ENCODE measurements around the gene MANSC1. TPM values are rescaled to one million over a fixed set of nuclear protein-coding genes. Genes with fewer than 3 reads are reported as not detected.

The MANSC1 gene
- total RNA-seq, 1 donor from 2014 or later: 6.2 TPM

DNA sequence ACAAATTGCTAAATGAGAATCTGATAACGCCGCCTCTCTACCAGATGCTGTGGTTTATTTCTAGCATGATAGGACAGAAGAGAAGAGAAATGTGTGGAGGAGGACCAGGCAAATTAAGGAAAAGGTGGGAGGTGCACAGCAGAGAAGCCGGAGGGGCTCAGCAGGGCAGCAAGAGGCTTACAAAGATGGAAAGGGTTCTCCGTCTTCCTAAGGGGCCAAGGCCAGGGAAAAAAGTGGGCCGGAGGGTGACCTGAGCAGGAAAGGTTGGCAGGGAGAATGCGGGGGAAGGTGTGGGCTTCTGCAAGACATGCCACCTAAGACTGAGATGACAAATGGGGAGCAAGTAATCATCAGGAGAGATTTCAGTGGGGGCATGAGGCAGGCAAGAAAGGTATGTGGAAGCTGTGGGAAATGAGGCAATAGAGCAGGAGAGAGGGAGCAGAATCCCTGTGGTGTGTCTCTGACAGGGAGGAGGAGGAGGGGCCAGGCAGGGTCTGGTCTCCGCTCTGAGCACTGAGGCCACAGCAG is 18.7 kb downstream of the MANSC1 start:
- Histone ChIP-seq H3K79me2 (ENCODE audit: low read depth) (no peaks in the 10 kb centered on the region), H4K20me1 (ENCODE audit: low read depth) (no peaks in the 10 kb centered on the region), H2AFZ (replicated peaks) (no peak overlapping the region), H3K9ac (no peak overlapping the region), H3K36me3 (no peaks in the 10 kb centered on the region), H3K27ac (no peak overlapping the region), H3K4me2 (peak overlapping the region; percentile 14), H3K9me3 (ENCODE audit: low read depth) (no peaks in the 10 kb centered on the region), H3K4me3 (no peak overlapping the region), H3K27me3 (no peaks in the 10 kb centered on the region), H3K4me1 (peaks cover 8% of the 10 kb centered on the region), H3F3A (ENCODE audit: low read depth) (no peaks in the 10 kb centered on the region)
- DNase-seq (ENCODE audit: low spot score): peak; percentile 59
- Mint-ChIP-seq H3K36me3 (no peaks in the 10 kb centered on the region), H3K9me3 (no peaks in the 10 kb centered on the region), H3K27me3 (ENCODE audit: insufficient read depth, low read depth) (no peaks in the 10 kb centered on the region), H3K4me3 (no peak overlapping the region), H3K27ac (peak overlapping the region; percentile 4), H3K4me1 (peaks cover 22% of the 10 kb centered on the region)
- TF ChIP-seq EZH2phosphoT487 (IDR thresholded peaks at IDR 0.05): no peak
- TF ChIP-seq, protein P1, sequence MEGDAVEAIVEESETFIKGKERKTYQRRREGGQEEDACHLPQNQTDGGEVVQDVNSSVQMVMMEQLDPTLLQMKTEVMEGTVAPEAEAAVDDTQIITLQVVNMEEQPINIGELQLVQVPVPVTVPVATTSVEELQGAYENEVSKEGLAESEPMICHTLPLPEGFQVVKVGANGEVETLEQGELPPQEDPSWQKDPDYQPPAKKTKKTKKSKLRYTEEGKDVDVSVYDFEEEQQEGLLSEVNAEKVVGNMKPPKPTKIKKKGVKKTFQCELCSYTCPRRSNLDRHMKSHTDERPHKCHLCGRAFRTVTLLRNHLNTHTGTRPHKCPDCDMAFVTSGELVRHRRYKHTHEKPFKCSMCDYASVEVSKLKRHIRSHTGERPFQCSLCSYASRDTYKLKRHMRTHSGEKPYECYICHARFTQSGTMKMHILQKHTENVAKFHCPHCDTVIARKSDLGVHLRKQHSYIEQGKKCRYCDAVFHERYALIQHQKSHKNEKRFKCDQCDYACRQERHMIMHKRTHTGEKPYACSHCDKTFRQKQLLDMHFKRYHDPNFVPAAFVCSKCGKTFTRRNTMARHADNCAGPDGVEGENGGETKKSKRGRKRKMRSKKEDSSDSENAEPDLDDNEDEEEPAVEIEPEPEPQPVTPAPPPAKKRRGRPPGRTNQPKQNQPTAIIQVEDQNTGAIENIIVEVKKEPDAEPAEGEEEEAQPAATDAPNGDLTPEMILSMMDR (IDR thresholded peaks at IDR 0.05): no peak
- no peak for TF ChIP-seq EZH2 (IDR thresholded peaks at IDR 0.05)

DNA sequence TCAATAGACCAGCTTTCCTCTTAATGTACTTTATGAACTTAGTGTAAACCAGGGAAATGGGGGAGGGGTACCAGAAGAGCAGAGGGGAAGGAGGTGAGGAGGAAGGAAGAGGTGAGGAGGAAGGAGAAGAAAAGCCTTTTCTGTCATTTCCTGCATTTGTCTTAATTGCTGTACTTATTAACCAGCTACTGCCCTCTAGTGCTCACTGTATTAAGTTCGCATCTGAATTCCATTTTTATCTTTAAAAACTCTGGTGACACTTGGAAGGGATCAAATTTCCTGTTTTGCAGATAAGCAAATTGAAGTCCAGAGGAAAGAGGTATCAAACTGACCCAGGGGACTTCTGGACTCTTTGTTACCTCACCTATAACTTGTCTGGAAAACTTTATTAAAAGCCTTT is 22.2 kb downstream of the MANSC1 start:
- Histone ChIP-seq H3F3A (ENCODE audit: low read depth) (no peaks in the 10 kb centered on the region), H3K4me2 (no peak overlapping the region), H3K36me3 (no peaks in the 10 kb centered on the region), H3K9ac (no peak overlapping the region), H3K4me1 (peaks cover 8% of the 10 kb centered on the region), H2AFZ (replicated peaks) (no peak overlapping the region), H3K27me3 (no peaks in the 10 kb centered on the region), H3K79me2 (ENCODE audit: low read depth) (no peaks in the 10 kb centered on the region), H3K27ac (no peak overlapping the region), H3K9me3 (ENCODE audit: low read depth) (no peaks in the 10 kb centered on the region), H3K4me3 (no peak overlapping the region), H4K20me1 (ENCODE audit: low read depth) (no peaks in the 10 kb centered on the region)
- Mint-ChIP-seq H3K9me3 (no peaks in the 10 kb centered on the region), H3K27ac (no peak overlapping the region), H3K4me3 (no peak overlapping the region), H3K4me1 (peaks cover 22% of the 10 kb centered on the region), H3K36me3 (no peaks in the 10 kb centered on the region), H3K27me3 (ENCODE audit: insufficient read depth, low read depth) (peaks cover 2% of the 10 kb centered on the region)
- DNase-seq (ENCODE audit: low spot score): peak; percentile 75
- TF ChIP-seq EZH2phosphoT487 (IDR thresholded peaks at IDR 0.05): no peak
- TF ChIP-seq, protein P1 (IDR thresholded peaks at IDR 0.05): peak; percentile 81

DNA sequence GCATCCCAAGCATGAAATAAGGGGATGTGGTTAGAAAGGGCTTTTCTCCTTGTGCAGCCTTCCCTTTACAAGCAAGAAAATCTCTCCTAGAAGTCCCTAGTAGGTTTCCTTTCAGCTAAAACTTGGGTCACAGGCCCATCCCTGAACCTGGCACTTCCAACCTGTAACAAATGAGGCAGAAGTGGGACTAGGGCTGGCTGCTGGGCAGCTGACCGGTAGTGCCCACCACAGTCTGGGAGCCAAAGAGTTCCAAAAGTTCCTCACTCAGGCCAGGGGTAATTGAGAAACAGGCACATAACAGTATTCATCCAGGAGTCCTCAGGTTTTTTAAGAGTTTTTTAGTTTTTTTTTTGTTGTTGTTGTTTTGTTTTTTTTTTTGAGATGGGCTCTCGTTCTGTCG is 23.8 kb downstream of the MANSC1 start:
- H3F3A ChIP-seq (ENCODE audit: low read depth): no peaks in the 10 kb centered on the region
- H3K36me3 ChIP-seq: no peaks in the 10 kb centered on the region
- Mint-ChIP-seq H3K36me3 (no peaks in the 10 kb centered on the region), H3K4me1 (peaks cover 13% of the 10 kb centered on the region), H3K27ac (no peak overlapping the region), H3K4me3 (no peak overlapping the region), H3K27me3 (ENCODE audit: insufficient read depth, low read depth) (peaks cover 4% of the 10 kb centered on the region), H3K9me3 (peaks cover 5% of the 10 kb centered on the region)
- H3K27me3 ChIP-seq: no peaks in the 10 kb centered on the region
- H3K27ac ChIP-seq: no peak overlapping the region
- DNase-seq (ENCODE audit: low spot score): no peak
- H4K20me1 ChIP-seq (ENCODE audit: low read depth): no peaks in the 10 kb centered on the region
- no peaks in the 10 kb centered on the region for H3K79me2 ChIP-seq (ENCODE audit: low read depth)
- H3K9ac ChIP-seq: no peak overlapping the region
- no peak overlapping the region for H3K4me3 ChIP-seq
- no peak overlapping the region for H3K4me2 ChIP-seq
- TF ChIP-seq EZH2phosphoT487 (IDR thresholded peaks at IDR 0.05) (no peak), EZH2 (IDR thresholded peaks at IDR 0.05) (no peak)
- TF ChIP-seq, protein P1 (IDR thresholded peaks at IDR 0.05): no peak
- no peaks in the 10 kb centered on the region for H3K9me3 ChIP-seq (ENCODE audit: low read depth)
- H3K4me1 ChIP-seq: no peaks in the 10 kb centered on the region
- H2AFZ ChIP-seq (replicated peaks): no peak overlapping the region
